MM.1S (cell line): ENCODE results near the gene SLCO3A1.

Experiments
- CTCF ChIP-seq: fragments of 300-600 bp; sonication (generic); IDR thresholded peaks from 2 replicates; pipeline ENCODE4 v1.5.1; 2016; ENCODE audit warnings: antibody characterized with exemption, low read length, mixed read lengths
- EZH2phosphoT487 ChIP-seq: fragments of 300-600 bp; sonication (generic); IDR thresholded peaks from 2 replicates; pipeline ENCODE4 v1.6.1; 2018; ENCODE audit warnings: antibody characterized with exemption, low read length

GRCh38 chr15:92116330-92116729, 262.8 kb downstream of the SLCO3A1 start:
- TF ChIP-seq EZH2phosphoT487 (no peak), CTCF (no peak)
